Ovary (tissue), 3 donors: Measurements from ENCODE around the gene RBBP8.

Experiments
- CTCF ChIP-seq, 3 donors: fragments of 450-650 bp in 2 of 3; fragments of 200-600 bp in 1 of 3; IDR thresholded peaks; one replicate each; pipeline versions ENCODE4 v1.5.1 to v1.8.0; 2016 to 2022; ENCODE audit warnings: antibody characterized with exemption in 3 of 3, mild to moderate bottlenecking in 1 of 3
- POLR2A ChIP-seq: fragments of 450-650 bp; IDR thresholded peaks from one replicate; pipeline ENCODE4 v1.6.1; 2017; ENCODE audit warnings: antibody characterized with exemption, mild to moderate bottlenecking, moderate library complexity
- donor health status: DM: no; HTN: no; CAD: no.

GRCh38 chr18:23056315-23056714, 123.2 kb downstream of the RBBP8 start:
- TF ChIP-seq CTCF (IDR thresholded peaks at IDR 0.05), result no peak
- no peak for TF ChIP-seq POLR2A
